MM.1S (cell line): ENCODE data around the gene PTPRN2.

ENCODE experiments used
- EZH2 ChIP-seq: fragments of 300-600 bp; sonication (generic); optimal IDR thresholded peaks from 2 replicates; pipeline ENCODE3; 2017; ENCODE audit warnings: low read depth, mild to moderate bottlenecking, antibody characterized with exemption, low read length, mixed read lengths
- TF ChIP-seq, protein P1 (sequence below): fragments of 300-600 bp; sonication (generic); IDR thresholded peaks from 2 replicates; pipeline ENCODE4 v1.5.1; 2016; ENCODE audit warnings: antibody characterized with exemption, low read length, mixed read lengths

DNA sequence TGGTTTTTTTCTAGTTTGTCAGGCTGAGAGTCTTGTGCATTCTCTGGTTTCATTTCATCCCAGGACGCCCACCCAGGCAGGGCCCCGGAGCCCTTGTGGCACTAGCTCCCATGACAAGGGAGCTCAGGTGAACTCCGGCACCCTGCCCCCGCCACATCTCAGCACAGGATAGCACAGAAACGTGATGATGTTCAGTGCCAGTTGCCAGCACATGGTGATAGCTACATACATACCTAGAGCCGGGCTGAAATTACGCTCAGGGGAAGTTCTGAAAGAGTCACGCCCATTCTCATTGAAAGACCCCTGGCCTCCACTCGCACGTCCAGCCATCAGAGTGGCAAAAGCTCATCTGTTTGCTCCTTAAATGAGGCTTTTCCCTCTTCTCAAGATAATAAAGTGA lies 273.7 kb downstream of the PTPRN2 start:
- TF ChIP-seq, protein P1, sequence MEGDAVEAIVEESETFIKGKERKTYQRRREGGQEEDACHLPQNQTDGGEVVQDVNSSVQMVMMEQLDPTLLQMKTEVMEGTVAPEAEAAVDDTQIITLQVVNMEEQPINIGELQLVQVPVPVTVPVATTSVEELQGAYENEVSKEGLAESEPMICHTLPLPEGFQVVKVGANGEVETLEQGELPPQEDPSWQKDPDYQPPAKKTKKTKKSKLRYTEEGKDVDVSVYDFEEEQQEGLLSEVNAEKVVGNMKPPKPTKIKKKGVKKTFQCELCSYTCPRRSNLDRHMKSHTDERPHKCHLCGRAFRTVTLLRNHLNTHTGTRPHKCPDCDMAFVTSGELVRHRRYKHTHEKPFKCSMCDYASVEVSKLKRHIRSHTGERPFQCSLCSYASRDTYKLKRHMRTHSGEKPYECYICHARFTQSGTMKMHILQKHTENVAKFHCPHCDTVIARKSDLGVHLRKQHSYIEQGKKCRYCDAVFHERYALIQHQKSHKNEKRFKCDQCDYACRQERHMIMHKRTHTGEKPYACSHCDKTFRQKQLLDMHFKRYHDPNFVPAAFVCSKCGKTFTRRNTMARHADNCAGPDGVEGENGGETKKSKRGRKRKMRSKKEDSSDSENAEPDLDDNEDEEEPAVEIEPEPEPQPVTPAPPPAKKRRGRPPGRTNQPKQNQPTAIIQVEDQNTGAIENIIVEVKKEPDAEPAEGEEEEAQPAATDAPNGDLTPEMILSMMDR: no peak
- no peak for TF ChIP-seq EZH2
